ENCODE measurements around the gene MTHFD1.

The MTHFD1 gene

DNA sequence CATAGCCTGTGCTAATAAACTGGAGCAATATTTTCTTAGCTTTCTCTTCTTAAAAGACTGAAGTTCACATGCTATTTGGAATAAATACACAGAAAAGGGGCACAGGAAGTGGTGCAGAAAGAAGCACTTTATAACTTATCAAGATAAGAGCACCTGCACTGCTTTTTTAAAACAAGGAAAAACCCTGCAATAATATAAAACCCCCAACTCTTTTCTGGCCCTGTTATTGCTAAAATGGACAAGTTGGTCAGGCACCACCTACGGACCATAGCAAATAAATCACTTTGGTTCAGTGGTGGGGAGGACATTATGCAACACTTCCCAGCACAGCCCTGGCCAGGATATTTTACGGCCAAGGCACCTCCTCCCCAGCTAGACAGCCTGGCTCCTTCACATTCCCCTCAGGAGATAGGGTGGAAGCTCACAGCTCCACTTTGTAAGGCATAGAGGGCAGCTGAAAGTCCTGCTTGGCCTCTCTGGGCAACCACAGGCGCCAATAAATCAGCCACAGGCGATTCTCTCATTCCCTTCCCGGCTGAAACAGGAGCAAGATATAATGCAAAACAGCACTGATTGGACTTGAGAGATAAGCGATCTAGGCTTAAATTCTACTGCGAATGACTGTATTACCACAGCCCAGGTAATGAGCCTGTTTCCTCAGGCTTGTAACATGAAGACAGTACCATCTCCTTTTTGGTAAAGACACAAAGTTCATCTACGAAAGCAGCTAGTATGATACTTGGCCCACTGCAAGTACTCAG is 113.4 kb downstream of the MTHFD1 start:
- DNase-seq: no peak

DNA sequence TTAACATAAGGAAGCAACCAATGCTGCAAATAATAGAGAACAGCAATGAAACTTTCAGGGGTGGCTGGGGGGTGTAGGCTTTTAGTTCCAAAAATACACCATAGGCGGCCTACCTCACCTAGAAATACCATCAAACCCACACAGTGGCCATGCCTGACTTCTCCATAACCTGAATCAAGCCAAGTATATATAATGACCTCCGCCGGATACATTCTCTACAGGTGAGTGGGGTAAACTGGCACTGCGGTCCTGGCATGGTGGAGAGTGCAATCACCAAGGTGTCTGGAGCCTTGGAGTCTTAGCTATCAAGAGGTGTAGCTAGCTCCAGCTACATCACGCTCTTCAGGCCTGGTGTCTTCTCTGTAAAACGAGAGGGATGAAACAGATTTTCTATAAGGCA is 114.3 kb downstream of the MTHFD1 start:
- peak; percentile 17 for DNase-seq

DNA sequence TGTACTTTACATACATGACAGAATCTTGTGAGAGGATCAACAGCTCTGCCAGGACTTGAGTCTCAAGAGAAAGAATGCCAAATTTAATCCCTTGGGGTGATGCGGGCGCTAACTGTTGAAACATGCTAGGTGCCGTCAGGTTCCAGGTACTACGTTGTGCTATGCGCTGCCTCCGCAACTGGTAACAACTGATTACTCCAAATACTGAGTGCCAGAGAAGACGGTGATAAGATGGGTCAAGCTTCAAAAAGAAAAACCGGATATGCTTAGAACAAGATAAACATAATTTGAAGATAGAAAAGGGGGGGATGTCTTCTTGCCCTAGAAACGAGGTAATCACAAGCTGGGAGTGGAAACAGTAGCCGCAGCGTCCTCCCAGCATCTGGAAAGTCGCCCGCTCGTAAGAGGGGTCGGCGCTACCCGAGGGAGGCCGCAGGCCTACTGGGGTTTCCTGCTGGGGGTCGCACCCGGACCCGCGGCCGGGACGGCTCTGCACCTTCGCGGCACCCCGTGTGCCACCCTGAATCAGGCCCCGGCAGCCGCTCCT is 114.8 kb downstream of the MTHFD1 start:
- peak; percentile 45 for DNase-seq

DNA sequence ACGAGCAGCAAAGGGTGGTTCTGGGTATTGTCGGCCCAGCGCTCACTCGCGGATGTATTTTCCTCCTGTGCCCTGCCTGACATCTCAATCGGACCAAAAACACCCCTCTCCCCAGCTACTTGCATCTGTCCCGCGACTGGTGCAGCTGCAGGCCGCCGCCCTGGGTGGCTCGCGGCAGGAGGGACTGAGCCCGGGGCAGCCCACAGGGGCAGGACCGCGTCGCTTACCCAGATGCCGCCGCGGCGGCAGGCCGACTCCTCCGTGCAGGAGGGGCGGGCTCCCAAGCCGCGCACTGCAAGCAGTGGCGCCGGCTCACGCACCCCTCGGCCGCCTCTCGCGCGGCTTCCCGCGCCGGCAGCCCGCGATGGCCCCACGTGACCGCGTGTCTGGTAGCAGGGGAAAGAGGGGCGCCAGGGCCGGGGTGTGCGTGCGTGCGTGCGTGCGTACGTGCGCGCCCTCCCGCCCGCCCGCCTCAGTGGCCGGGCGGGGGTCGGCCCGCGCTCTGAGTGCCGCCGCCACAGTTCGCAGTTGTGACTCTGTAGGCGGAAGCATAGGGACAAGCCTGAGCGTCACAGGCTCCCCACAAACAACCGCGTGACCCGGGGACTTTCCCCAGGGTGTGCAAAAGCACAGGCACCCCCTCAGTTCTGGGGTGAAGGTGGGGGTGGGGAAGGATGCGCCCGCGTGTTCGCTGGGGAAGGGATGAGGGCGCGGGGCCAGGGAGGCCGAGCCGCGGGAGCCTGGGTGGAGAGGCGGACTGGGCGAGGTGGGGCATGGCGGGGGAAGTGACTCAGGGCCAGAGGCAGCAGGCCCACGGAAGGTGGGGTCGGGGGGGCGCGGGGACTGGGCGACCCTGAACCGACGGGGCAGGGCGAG is 115.5 kb downstream of the MTHFD1 start, which contains the start of gene ZBTB25:
TSS of gene ZBTB25 (minus strand) at position 405 of the 876 bp plus-strand sequence. CDS start 13,305 bp downstream, outside the sequence.
- peak; percentile 95 for DNase-seq

DNA sequence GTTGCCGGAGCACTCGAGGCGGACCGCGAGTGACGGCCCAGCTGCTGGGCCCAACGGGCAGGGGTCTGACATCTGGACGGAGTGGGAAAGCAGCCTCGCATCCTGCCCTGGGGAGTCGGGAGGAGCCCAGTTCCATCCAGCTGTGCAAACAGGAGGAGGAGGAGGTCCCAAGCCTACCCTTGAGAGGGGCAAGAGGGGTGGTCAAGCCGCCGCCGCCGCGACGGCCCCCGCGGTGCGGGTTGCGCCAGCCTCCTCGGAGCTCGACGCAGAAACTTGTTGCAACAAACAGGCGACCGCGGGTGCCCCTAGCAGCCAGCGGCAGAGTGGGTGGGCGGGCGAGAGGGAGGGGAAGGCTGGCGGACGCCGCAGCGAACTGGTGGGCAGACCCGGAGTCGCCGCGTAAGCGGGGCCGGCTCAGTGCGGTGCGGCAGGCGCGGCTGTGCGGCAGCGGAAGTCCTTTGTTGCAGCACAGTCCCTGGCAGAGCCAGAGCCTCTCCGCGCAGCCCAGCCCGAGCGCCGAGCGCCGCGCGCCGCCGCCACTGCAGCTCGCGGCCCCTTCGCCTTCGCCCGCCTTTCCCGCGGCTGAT is 116.2 kb downstream of the MTHFD1 start, which contains the start of gene ZBTB1:
TSS of gene ZBTB1 (plus strand) at position 461 of the 587 bp plus-strand sequence. CDS start 16,735 bp downstream, outside the sequence.
- DNase-seq: peak; percentile 91

DNA sequence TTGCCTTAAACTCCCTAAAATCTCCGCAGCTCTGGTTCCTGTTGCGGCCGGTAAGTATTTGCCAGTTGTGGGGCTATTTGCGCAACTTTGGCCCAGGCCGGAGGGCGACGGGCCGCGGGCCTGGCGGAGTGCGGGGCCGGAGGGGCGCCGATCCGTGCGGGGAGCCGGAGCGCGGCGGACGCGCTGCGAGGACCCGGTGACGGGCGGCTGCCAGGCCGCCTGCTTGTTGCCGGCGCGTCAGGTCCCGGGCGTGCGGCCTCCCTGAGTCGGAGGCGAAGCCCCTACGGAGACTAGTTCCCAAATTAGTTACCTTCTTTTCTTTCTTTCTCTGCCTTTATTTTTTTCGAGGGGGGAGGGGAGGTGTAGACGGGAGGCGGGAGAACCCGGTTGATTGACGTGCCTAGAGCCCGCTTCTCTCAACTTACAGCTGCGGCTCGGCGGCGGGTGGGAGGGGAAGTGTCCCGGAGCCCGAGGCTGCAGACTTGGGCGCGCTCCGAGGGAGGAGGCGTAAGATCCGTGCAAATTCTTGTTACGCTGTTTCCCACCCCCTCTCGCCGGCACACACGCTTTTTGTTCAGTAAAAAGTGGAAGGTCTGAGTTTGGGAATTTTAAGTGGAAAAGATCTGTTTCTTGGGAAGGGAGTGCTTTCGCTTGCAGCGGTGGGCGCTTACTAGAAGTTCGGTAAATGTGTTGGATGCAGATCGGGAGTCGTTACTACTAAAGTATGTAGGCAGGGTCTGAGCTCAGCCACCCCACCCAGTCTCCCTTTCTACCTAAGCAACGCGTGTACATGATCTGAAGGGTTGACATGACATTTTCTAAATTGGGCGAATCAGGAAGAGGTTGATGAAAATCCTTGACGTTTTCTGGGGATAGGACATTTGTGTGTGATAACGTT is 117.0 kb downstream of the MTHFD1 start:
- peak; percentile 91 for DNase-seq

DNA sequence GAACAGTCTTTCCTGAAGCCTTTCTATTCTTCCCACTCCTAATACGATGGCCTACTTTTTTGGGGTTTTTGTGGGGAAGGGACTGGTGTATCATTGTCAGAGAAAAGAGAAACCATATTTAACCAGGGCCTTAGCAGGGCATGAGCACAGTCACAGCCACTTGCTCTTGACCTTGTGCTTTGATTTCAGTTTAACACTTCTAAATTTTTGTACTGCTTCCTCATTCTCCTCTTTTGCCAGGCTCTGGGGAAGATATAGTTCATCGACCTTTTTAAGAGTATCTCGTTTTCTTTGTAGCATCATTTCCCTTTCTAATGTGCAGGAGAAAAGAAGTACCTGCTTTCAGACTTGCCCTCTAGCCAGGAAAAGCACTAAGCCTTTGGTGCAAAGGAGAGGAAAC is 118.6 kb downstream of the MTHFD1 start:
- no peak for DNase-seq

DNA sequence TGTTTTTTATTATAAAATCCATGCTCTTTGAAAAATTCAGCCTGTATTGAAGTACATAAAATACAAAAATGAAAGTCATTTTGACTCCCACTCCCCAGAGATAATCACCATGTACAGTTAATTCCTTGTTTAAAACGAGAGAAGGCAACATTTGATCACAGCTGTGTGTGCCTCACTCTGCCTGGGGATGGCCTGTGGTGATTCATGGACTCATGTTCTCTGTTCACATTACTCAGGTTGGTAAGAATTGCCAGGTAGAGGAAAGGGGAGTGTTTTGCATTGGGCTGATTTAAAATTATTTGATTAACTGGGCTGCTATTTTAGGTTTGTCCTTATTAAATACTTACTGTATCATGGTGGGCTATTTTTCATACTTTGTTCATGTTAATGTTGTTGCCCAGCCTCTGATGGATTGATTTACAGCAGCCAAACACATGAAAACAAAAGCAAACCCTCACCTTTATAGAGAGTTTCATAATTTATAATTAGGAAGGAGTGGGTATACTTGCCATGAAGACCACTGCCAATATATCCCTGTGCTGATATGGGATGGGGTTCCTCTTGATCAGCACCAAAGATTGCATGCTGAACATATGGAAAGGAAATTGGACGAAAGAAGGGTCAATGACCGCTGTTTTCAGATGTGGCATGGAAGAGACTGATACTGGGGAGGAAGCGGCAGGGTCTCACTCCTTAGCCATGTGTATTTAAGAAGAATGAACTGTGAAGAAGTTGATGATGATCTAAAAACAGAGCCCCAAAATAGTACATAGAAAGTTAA is 119.4 kb downstream of the MTHFD1 start:
- peak; percentile 61 for DNase-seq

DNA sequence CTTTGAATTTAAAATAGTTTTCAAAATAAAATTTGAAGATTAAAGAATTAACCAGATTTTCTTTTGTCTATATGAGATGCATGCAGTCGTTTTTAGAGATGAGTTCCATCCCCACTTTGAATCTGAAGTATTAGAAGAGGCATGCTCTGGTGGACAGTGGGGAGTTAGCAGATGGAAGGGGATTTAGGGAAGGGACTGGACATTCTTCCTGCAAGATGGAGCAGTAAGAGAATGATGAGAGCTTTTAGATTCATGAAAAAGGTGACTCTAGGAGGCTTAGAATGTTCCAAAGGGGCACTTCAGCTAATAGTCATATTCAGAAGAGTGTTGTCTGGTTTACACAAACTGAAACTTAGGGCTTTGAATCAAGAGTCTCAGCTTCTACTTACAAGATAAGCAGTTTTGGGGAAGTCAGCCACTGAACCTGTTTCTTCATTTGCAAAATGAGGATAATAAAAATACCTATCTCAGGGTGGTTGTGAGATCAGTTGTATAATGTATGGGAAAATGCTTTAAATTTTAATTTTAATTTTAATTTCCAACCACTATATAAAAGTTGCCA is 120.1 kb downstream of the MTHFD1 start:
- DNase-seq: no peak

DNA sequence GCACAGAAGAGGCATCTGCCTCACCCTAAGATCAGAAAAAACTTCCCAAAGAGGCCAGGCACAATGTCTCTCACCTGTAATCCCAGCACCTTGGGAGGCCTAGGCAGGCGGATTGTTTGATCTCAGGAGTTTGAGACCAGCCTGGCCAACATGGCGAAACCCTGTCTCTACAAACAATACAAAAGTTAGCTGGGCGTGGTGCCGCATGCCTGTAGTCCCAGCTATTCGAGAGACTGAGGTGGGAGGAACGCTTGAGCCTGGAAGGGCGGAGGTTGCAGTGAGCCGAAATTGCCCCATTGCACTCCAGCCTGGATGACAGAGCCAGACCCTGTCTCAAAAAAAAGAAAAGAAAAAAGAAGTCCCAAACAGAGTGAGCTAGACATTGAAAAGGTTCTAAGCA is 120.9 kb downstream of the MTHFD1 start:
- DNase-seq: no peak
